ENCODE results near the gene SLC26A9. TPM values are rescaled to one million over a fixed set of nuclear protein-coding genes. Genes with fewer than 3 reads are reported as not detected.

The SLC26A9 gene
- total and polyA plus RNA-seq, 9 donors = 0.07 to 6.7 (median 0.11) TPM; not detected in 3

DNA sequence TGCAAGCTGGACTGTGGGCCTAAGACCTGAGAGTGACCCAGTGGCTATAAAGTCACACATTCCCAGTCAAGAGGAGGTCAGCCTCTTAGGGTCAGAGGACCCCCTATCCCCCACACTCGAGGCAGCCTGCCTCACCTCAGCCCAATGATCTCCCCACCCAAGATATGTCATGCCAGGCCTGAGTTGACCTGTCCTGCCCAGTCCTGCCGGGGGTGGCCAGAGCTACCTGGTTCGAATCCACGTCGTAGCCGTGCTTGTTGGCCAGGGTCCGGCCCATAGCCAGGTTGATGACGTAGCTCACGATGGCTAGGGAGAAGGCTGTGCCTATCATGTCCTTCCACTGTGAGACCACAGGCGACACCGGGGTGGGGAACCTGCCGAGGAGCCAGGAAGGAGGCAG, 15.6 kb downstream of the SLC26A9 start:
- WGBS, 3 donors = 91 to 94% (median 93%) methylated on average over 12 of the region's 12 CpGs
- no peaks in the 10 kb centered on the region for H3K27me3 ChIP-seq
- no peak overlapping the region for H3K27ac ChIP-seq
- no peaks in the 10 kb centered on the region for H3K36me3 ChIP-seq
- H3K9me3 ChIP-seq = no peaks in the 10 kb centered on the region
- TF ChIP-seq, protein P1, sequence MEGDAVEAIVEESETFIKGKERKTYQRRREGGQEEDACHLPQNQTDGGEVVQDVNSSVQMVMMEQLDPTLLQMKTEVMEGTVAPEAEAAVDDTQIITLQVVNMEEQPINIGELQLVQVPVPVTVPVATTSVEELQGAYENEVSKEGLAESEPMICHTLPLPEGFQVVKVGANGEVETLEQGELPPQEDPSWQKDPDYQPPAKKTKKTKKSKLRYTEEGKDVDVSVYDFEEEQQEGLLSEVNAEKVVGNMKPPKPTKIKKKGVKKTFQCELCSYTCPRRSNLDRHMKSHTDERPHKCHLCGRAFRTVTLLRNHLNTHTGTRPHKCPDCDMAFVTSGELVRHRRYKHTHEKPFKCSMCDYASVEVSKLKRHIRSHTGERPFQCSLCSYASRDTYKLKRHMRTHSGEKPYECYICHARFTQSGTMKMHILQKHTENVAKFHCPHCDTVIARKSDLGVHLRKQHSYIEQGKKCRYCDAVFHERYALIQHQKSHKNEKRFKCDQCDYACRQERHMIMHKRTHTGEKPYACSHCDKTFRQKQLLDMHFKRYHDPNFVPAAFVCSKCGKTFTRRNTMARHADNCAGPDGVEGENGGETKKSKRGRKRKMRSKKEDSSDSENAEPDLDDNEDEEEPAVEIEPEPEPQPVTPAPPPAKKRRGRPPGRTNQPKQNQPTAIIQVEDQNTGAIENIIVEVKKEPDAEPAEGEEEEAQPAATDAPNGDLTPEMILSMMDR (IDR thresholded peaks at IDR 0.05) = no peak
- TF ChIP-seq POLR2A (IDR thresholded peaks at IDR 0.05) (no peak), EP300 (IDR thresholded peaks at IDR 0.05) (no peak)
- H3K4me3 ChIP-seq = no peak overlapping the region
- H3K4me1 ChIP-seq (ENCODE audit: insufficient read depth) = no peaks in the 10 kb centered on the region
- intact Hi-C loops (cut with DNase I) = no loop called here
- DNase-seq = peak in 1 of 5 donors; percentile 6

DNA sequence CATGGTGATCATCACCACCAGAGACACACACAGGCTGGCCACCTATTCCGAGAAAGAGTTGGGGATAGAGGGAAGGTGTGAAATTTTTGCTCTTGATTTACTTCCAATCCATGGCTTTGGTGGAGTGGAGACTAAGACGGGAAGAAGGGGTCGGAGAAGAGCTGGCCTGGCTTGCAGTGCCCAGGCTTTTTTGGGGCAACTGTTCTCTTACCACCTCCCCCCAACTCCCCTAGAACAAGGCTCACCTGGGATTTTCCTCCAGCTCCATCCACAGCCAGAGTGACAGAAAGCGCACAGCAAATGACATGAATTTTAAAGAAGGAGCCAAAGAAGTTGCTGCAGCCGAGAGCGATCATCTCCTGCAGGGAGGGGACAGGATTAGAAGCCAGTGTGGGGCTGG, 16.0 kb downstream of the SLC26A9 start:
- 92 to 99% (median 96%) methylated on average over 6 of the region's 6 CpGs for WGBS, 3 donors
- Histone ChIP-seq H3K27ac (no peak overlapping the region), H3K4me3 (no peak overlapping the region), H3K4me1 (ENCODE audit: insufficient read depth) (no peaks in the 10 kb centered on the region), H3K36me3 (no peaks in the 10 kb centered on the region), H3K9me3 (no peaks in the 10 kb centered on the region), H3K27me3 (no peaks in the 10 kb centered on the region)
- peak in 1 of 5 donors; percentile 13 for DNase-seq
- intact Hi-C loops (cut with DNase I) = no loop called here
- TF ChIP-seq EP300 (IDR thresholded peaks at IDR 0.05) = no peak
- TF ChIP-seq, protein P1 (IDR thresholded peaks at IDR 0.05) = no peak
- no peak for TF ChIP-seq POLR2A (IDR thresholded peaks at IDR 0.05)

DNA sequence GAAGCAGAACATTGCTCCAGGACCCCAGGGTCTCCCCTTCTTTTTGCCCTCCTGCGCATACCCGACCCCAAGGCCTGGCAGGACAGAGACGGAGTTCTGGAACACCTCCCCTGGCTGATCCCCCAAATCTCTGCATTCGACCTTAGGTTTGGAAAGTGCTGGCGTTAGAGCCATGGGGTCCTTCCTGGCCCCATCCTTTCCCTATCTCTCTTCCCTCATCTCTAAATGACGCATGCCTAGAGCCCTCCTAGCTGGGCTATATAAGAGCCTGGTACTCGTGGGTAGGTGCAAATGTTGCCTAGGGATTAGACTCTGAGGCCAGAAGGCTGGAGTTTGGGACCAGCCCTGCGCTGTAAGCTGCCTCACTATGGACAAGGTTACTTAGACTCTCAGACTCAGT, 16.6 kb downstream of the SLC26A9 start:
- TF ChIP-seq, protein P1 (IDR thresholded peaks at IDR 0.05) = no peak
- TF ChIP-seq POLR2A (IDR thresholded peaks at IDR 0.05) (no peak), EP300 (IDR thresholded peaks at IDR 0.05) (no peak)
- H3K4me1 ChIP-seq (ENCODE audit: insufficient read depth) = no peaks in the 10 kb centered on the region
- no peak overlapping the region for H3K27ac ChIP-seq
- 87 to 94% (median 91%) methylated on average over 8 of the region's 8 CpGs for WGBS, 3 donors
- no peaks in the 10 kb centered on the region for H3K36me3 ChIP-seq
- no peaks in the 10 kb centered on the region for H3K27me3 ChIP-seq
- no peak overlapping the region for H3K4me3 ChIP-seq
- H3K9me3 ChIP-seq = no peaks in the 10 kb centered on the region
- intact Hi-C loops (cut with DNase I) = no loop called here
- peak in 1 of 5 donors; percentile 7 for DNase-seq

DNA sequence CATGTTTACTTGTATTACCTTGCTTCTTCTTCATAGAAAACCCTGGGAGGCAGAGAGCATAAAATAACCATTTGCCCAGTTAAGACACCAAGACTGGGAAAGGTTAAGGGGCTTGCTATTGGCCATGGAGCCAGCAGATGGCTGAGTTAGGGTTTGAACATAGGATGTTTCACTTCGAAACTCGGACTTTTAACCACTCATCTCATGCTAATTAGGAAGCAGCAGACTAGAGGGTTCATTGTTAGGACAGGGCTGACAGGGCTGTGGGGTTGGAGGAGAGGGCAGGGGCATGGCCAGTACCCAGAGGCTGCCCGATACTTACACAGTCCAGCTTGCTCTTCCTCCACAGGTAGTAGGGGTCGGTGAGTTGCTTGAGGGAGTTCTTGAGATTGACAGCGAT, 17.0 kb downstream of the SLC26A9 start:
- H3K27ac ChIP-seq = no peak overlapping the region
- H3K27me3 ChIP-seq = no peaks in the 10 kb centered on the region
- DNase-seq = no peak
- TF ChIP-seq, protein P1 (IDR thresholded peaks at IDR 0.05) = no peak
- TF ChIP-seq EP300 (IDR thresholded peaks at IDR 0.05) (no peak), POLR2A (IDR thresholded peaks at IDR 0.05) (no peak)
- H3K9me3 ChIP-seq = no peaks in the 10 kb centered on the region
- H3K4me1 ChIP-seq (ENCODE audit: insufficient read depth) = no peaks in the 10 kb centered on the region
- WGBS, 3 donors = 86 to 90% (median 89%) methylated on average over 5 of the region's 5 CpGs
- intact Hi-C loops (cut with DNase I) = no loop called here
- H3K36me3 ChIP-seq = no peaks in the 10 kb centered on the region
- H3K4me3 ChIP-seq = no peak overlapping the region

All from ovary (tissue), 9 donors.